HCT116 (cell line): ENCODE measurements around the gene TXNRD3. TPM values are rescaled to one million over a fixed set of nuclear protein-coding genes. Genes with fewer than 3 reads are reported as not detected.

Experiments used
- ATAC-seq: fragments of 200-7000 bp; cut with Tn5 transposase; 2 replicates; pipeline ENCODE4 v1.9.1; 2020; ENCODE audit warnings: mild to moderate bottlenecking, moderate library complexity
- BruUV-seq: library from RNA; stranded (reverse); fragments of 400-500 nt; replicated peaks from 2 replicates; lab custom pipeline; 2021; lab: Mats Ljungman, UMichigan
- CTCF ChIA-PET: fragments of 300-600 bp; sonication (Branson Sonifier 250); formaldehyde crosslinking; loops from one replicate; lab custom pipeline; 2021; ENCODE audit warnings: antibody characterized with exemption; lab: Charles Lee
- POLR2A ChIA-PET: fragments of 300-600, 350-600 bp; sonication (Branson Sonifier 250); formaldehyde crosslinking; loops from one replicate; lab custom pipeline; 2021; ENCODE audit warnings: antibody characterized with exemption; lab: Charles Lee
- RAD21 ChIA-PET, 2 experiments: fragments of 300-600 bp; sonication (Branson Sonifier 250); formaldehyde crosslinking; loops; one replicate each; lab custom pipeline; 2023; ENCODE audit warnings: low total read pairs in 2 of 2; ENCODE audit not compliant: uncharacterized antibody in 2 of 2, unreplicated experiment in 2 of 2, low non-redundant PET in 1 of 2; lab: Charles Lee
- DNase-seq: peaks from one replicate; pipeline ENCODE4 v3.0.0-alpha.2; 2010; ENCODE audit warnings: low read depth, low spot score
- H2AFZ ChIP-seq: fragments of 200-600 bp; shearing (Covaris generic), sonication (generic); 2 replicates; pipeline ENCODE4 v1.6.1; 2017; ENCODE audit warnings: low read depth, mixed run types, mixed read lengths, antibody characterized with exemption, low read length; ENCODE audit not compliant: poor library complexity, severe bottlenecking
- H3K27ac ChIP-seq: 2 replicates; pipeline ENCODE4 v1.5.1; 2012; ENCODE audit warnings: low read depth, low read length
- H3K27me3 ChIP-seq: fragments of 200-600 bp; sonication (generic); 2 replicates; pipeline ENCODE4 v1.6.1; 2016; ENCODE audit warnings: mixed run types, low read length, mixed read lengths; ENCODE audit not compliant: insufficient read depth
- H3K36me3 ChIP-seq, 2 experiments: fragments of 200-500 bp in 1 of 2; fragments of 200-600 bp in 1 of 2; sonication (Bioruptor generic) in 1 of 2; sonication (generic) in 1 of 2; 2 replicates each; pipeline versions ENCODE4 v1.5.1 to v1.6.1; 2014 to 2016; ENCODE audit warnings: low read length in 2 of 2, inconsistent platforms in 1 of 2, mixed read lengths in 1 of 2, mixed run types in 1 of 2; ENCODE audit not compliant: insufficient read depth in 2 of 2, control insufficient read depth in 1 of 2
- H3K4me1 ChIP-seq, 2 experiments: fragments of 200-600 bp in 1 of 2; sonication (generic) in 1 of 2; 2 replicates each; pipeline versions ENCODE4 v1.5.1 to v1.6.1; 2012 to 2017; ENCODE audit warnings: low read length in 2 of 2, inconsistent platforms in 1 of 2, mild to moderate bottlenecking in 1 of 2, mixed read lengths in 1 of 2, mixed run types in 1 of 2, moderate library complexity in 1 of 2; ENCODE audit not compliant: insufficient read depth in 2 of 2, control insufficient read depth in 1 of 2
- H3K4me2 ChIP-seq: fragments of 200-600 bp; sonication (generic); 2 replicates; pipeline ENCODE4 v1.6.1; 2017; ENCODE audit warnings: mixed run types, low read length, mixed read lengths
- H3K4me3 ChIP-seq, 2 experiments: fragments of 200-600 bp in 1 of 2; sonication (generic) in 1 of 2; replicated peaks in 1 of 2; 2 replicates each; pipeline ENCODE4 v1.5.1; 2011 to 2016; ENCODE audit warnings: low read length in 2 of 2, control low read depth in 1 of 2, low read depth in 1 of 2, mild to moderate bottlenecking in 1 of 2, mixed read lengths in 1 of 2, mixed run types in 1 of 2
- H3K79me2 ChIP-seq: fragments of 200-600 bp; sonication (generic); 2 replicates; pipeline ENCODE4 v1.6.1; 2017; ENCODE audit warnings: mild to moderate bottlenecking, mixed run types, low read length, moderate library complexity, mixed read lengths; ENCODE audit not compliant: insufficient read depth
- H3K9ac ChIP-seq: fragments of 200-600 bp; sonication (generic); 2 replicates; pipeline ENCODE4 v1.6.1; 2016; ENCODE audit warnings: low read length, mixed read lengths
- H3K9me2 ChIP-seq: fragments of 200-600 bp; sonication (generic), shearing (Covaris generic); 2 replicates; pipeline ENCODE4 v1.6.1; 2017; ENCODE audit warnings: mixed run types, mild to moderate bottlenecking, moderate library complexity; ENCODE audit not compliant: insufficient read depth
- H3K9me3 ChIP-seq, 2 experiments: fragments of 200-500 bp in 1 of 2; fragments of 200-600 bp in 1 of 2; sonication (Bioruptor generic) in 1 of 2; sonication (generic) in 1 of 2; 2 replicates each; pipeline ENCODE4 v1.6.1; 2014 to 2017; ENCODE audit warnings: low read length in 2 of 2, mixed read lengths in 2 of 2, inconsistent platforms in 1 of 2, low read depth in 1 of 2, mild to moderate bottlenecking in 1 of 2, mixed run types in 1 of 2, moderate library complexity in 1 of 2; ENCODE audit not compliant: control insufficient read depth in 1 of 2, insufficient read depth in 1 of 2
- H4K20me1 ChIP-seq: fragments of 200-600 bp; sonication (generic), shearing (Covaris generic); 2 replicates; pipeline ENCODE4 v1.6.1; 2017; ENCODE audit warnings: mixed run types, mild to moderate bottlenecking, moderate library complexity; ENCODE audit not compliant: insufficient read depth
- CEBPB ChIP-seq: IDR thresholded peaks from 2 replicates; pipeline ENCODE4 v1.6.1; 2012; ENCODE audit warnings: low read depth
- CTCF ChIP-seq, 3 experiments: fragments of 200-600 bp in 1 of 3; sonication (generic) in 1 of 3; IDR thresholded peaks in 2 of 3; conservative IDR thresholded peaks in 1 of 3; 2 replicates each; pipeline ENCODE4 v1.5.1; 2012 to 2017; ENCODE audit warnings: low read depth in 2 of 3, low read length in 2 of 3, antibody characterized with exemption in 1 of 3, borderline replicate concordance in 1 of 3, control low read depth in 1 of 3, mild to moderate bottlenecking in 1 of 3, mixed read lengths in 1 of 3, mixed run types in 1 of 3, moderate library complexity in 1 of 3; ENCODE audit not compliant: insufficient read depth in 1 of 3
- EGR1 ChIP-seq: IDR thresholded peaks from 2 replicates; pipeline ENCODE4 v1.6.1; 2012; ENCODE audit warnings: low read depth
- POLR2A ChIP-seq: IDR thresholded peaks from 2 replicates; pipeline ENCODE4 v1.7.0; 2011; ENCODE audit warnings: borderline replicate concordance; ENCODE audit not compliant: insufficient read depth, insufficient read length; ENCODE audit errors: extremely low read depth
- ZBTB33 ChIP-seq: IDR thresholded peaks from 2 replicates; pipeline ENCODE4 v1.6.1; 2011; ENCODE audit warnings: mild to moderate bottlenecking, low read length, moderate library complexity; ENCODE audit not compliant: insufficient replicate concordance; ENCODE audit errors: extremely low read depth
- ZFX ChIP-seq: fragments of 450-650 bp; IDR thresholded peaks from 2 replicates; pipeline ENCODE4 v1.6.1; 2017
- ZNF274 ChIP-seq: fragments of 200-500 bp; sonication (Bioruptor generic); IDR thresholded peaks from 2 replicates; pipeline ENCODE4 v1.6.1; 2014; ENCODE audit warnings: mild to moderate bottlenecking, low read depth, low read length, inconsistent platforms
- intact Hi-C: fragments of 100-400 bp; cut with micrococcal nuclease; formaldehyde crosslinking; loops from 2 replicates; pipeline ENCODE4 v1.10.0; 2022
- total RNA-seq: library from RNA; stranded (reverse); gene quantifications from one replicate; pipeline ENCODE4 v1.2.1, GENCODE V29; 2021; ENCODE audit not compliant: unreplicated experiment
- TF ChIP-seq, protein P1 (sequence below): IDR thresholded peaks from 2 replicates; pipeline ENCODE4 v1.6.1; 2012; ENCODE audit warnings: low read depth

TXNRD3 gene
- total RNA-seq, 1 experiment from 2014 or later = 19.3 TPM

DNA sequence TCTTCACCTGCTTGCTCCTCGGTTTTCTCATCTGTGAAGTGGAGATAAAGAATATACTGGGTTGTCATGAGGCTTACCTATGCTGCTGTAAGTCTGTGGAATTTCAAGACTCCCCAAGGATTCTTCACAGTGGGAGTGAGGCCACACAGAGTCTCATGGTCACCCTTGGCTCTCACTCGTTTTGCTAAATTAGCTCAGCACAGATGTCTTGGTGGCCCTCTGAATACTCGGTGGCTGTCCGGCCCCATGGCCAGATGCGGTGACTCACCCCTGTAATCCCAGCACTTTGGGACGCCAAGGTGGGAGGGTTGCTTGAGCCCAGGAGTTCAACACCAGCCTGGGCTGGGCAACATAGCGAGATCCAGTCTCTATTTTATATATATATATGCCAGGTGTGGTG is 44.1 kb upstream of the TXNRD3 start:
- no peaks in the 10 kb centered on the region for H3K79me2 ChIP-seq
- H3K9me2 ChIP-seq = no peaks in the 10 kb centered on the region
- H3K4me1 ChIP-seq = peaks cover 4 to 12% of the 10 kb centered on the region in 2 experiments; a peak in 3 of 4 replicates
- no peaks in the 10 kb centered on the region for H3K27me3 ChIP-seq
- ChIA-PET POLR2A (no interaction called here), CTCF (no interaction called here), RAD21 (no interaction called here)
- intact Hi-C loops = no loop called here
- DNase-seq (no peak), ATAC-seq (no peak)
- no peak overlapping the region for H3K4me2 ChIP-seq
- no peak overlapping the region for H2AFZ ChIP-seq
- no peak overlapping the region for H3K9ac ChIP-seq
- BruUV-seq = no TSS peak
- no peaks in the 10 kb centered on the region for H3K36me3 ChIP-seq
- TF ChIP-seq, protein P1, sequence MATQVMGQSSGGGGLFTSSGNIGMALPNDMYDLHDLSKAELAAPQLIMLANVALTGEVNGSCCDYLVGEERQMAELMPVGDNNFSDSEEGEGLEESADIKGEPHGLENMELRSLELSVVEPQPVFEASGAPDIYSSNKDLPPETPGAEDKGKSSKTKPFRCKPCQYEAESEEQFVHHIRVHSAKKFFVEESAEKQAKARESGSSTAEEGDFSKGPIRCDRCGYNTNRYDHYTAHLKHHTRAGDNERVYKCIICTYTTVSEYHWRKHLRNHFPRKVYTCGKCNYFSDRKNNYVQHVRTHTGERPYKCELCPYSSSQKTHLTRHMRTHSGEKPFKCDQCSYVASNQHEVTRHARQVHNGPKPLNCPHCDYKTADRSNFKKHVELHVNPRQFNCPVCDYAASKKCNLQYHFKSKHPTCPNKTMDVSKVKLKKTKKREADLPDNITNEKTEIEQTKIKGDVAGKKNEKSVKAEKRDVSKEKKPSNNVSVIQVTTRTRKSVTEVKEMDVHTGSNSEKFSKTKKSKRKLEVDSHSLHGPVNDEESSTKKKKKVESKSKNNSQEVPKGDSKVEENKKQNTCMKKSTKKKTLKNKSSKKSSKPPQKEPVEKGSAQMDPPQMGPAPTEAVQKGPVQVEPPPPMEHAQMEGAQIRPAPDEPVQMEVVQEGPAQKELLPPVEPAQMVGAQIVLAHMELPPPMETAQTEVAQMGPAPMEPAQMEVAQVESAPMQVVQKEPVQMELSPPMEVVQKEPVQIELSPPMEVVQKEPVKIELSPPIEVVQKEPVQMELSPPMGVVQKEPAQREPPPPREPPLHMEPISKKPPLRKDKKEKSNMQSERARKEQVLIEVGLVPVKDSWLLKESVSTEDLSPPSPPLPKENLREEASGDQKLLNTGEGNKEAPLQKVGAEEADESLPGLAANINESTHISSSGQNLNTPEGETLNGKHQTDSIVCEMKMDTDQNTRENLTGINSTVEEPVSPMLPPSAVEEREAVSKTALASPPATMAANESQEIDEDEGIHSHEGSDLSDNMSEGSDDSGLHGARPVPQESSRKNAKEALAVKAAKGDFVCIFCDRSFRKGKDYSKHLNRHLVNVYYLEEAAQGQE = no peak
- TF ChIP-seq ZFX (no peak), POLR2A (no peak), CEBPB (no peak), ZBTB33 (no peak), ZNF274 (no peak), CTCF (IDR thresholded peaks at IDR 0.05 in 2 of 3, conservative IDR thresholded peaks at IDR 0.05 in 1 of 3; ENCODE audit: borderline replicate concordance in 1 of 3, insufficient read depth in 1 of 3, low read depth in 2 of 3, low read length in 2 of 3) (no peak), EGR1 (no peak)
- no peaks in the 10 kb centered on the region for H3K9me3 ChIP-seq
- no peak overlapping the region for H3K27ac ChIP-seq
- H3K4me3 ChIP-seq = no peak overlapping the region
- H4K20me1 ChIP-seq = no peaks in the 10 kb centered on the region
